Measurements from ENCODE around the gene CDH12.

DNA sequence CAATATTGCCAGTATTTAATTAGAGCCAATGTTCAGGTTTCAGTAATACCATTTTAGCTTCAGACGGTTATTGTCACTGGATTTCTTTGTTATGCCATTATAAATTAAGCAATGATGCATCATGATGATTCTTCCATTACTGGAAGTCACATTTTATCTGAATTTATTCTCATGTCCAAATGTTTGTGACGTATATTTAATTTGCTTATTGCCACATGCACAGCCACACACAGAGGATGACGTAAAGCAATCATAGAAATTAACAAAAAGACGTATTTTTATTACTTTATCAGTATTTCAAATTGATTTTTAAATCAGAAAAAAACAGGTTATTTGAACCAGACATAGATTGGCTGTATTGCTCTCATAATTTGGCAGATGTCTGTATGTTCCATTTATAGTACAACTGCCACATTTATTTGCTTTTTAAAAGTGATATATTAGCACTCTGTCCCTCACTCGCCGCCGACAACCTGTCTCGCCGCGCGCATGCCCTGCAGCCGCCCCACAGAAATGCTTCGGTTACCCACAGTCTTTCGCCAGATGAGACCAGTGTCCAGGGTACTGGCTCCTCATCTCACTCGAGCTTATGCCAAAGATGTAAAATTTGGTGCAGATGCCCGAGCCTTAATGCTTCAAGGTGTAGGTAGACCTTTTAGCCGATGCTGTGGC, 970.9 kb downstream of the CDH12 start:
- TF ChIP-seq POLR2A (IDR thresholded peaks at IDR 0.05; ENCODE audit: low read length) (no peak), GATA1 (IDR thresholded peaks at IDR 0.05; ENCODE audit: low read depth, low read length) (no peak)

Measured in erythroblast (primary cell).